Activated T-cell treated with anti-CD3 and anti-CD28 coated beads for 48 hours (primary cell): Measurements from ENCODE around the gene PCDHB5.
"Not testable (repeated sequence)": the region's sequence is repeated elsewhere in the genome, so short reads cannot be mapped to it uniquely, and the experiment has no call there.

Experiments used
- DNase-seq: peaks from one replicate; pipeline ENCODE4 v3.0.0-alpha.2; 2020; ENCODE audit warnings: low read depth

PCDHB5 gene

DNA sequence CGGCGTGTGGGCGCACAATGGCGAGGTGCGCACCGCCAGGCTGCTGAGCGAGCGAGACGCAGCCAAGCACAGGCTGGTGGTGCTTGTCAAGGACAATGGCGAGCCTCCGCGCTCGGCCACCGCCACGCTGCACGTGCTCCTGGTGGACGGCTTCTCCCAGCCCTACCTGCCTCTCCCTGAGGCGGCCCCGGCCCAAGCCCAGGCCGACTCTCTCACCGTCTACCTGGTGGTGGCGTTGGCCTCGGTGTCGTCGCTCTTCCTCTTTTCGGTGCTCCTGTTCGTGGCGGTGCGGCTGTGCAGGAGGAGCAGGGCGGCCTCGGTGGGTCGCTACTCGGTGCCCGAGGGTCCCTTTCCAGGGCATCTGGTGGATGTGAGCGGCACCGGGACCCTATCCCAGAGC is 17.1 kb downstream of the PCDHB5 start:
- DNase-seq = not testable (repeated sequence)

- no peak for DNase-seq
Observed at GRCh38 chr5:141155540-141156374, 20.8 kb downstream of the PCDHB5 start.

DNA sequence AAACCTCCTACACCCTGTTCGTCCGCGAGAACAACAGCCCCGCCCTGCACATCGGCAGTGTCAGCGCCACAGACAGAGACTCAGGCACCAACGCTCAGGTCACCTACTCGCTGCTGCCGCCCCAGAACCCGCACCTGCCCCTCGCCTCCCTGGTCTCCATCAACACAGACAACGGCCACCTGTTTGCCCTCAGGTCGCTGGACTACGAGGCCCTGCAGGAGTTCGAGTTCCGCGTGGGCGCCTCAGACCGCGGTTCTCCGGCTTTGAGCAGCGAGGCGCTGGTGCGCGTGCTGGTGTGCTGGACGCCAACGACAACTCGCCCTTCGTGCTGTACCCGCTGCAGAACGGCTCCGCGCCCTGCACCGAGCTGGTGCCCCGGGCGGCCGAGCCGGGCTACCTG is 22.4 kb downstream of the PCDHB5 start:
- not testable (repeated sequence) for DNase-seq

- not testable (repeated sequence) for DNase-seq
Observed at GRCh38 chr5:141157901-141158300, 22.9 kb downstream of the PCDHB5 start.

DNA sequence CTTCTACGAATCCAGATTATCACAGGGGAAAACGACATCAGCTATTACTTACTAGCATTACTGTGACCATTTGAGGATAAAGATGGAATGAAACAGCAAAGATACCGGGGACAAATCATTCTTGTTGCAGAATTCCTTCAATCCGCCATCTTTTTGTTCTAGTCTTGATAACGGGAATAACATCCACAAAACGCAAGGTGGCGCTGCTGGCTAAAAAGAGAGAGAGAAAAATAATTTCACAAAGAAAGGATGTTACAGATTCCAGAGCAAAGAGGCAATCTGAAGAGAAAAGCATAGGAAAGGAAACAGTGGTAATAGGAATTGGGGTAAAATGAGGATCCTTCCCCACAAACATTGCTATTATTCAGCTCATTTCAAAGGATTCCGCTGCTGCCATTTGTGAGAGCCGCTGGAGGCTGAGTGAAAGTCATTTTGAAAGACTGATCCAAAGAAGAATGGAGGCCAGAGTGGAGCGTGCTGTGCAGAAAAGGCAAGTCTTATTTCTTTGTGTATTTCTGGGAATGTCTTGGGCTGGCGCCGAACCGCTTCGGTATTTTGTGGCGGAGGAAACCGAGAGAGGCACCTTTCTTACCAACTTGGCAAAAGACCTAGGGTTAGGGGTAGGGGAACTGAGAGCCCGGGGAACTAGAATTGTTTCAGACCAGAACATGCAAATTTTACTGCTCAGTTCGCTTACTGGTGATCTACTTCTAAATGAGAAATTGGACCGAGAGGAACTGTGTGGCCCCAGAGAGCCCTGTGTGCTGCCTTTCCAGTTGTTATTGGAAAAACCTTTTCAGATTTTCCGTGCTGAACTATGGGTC is 37.6 kb downstream of the PCDHB5 start, which contains the start of gene PCDHB7:
TSS of gene PCDHB7 (plus strand) at position 264 of the 824 bp plus-strand sequence. CDS start at position 456, 192 bp downstream.
- no peak for DNase-seq

- not testable (repeated sequence) for DNase-seq
Observed at GRCh38 chr5:141174291-141175104, 39.5 kb downstream of the PCDHB5 start.

DNA sequence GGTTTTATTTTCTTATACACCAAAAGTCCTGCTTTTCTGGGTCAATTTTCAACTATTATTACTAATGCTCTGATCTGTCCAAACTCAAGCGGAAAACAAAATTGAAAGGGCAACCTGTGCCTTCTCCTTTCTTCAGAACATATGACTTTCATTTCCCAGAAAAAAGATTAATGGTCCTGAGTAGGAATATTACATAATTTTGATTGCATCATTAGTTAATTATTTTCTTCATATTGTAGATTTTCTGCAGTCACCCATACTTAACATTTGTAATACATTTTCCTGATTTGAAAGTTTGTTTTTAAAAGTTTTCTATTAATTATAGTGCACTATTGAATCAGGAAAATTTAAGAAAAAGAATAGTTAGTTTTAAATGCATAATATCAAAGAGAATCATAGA is 40.9 kb downstream of the PCDHB5 start:
- no peak for DNase-seq

- not testable (repeated sequence) for DNase-seq
Observed at GRCh38 chr5:141177577-141178191, 42.7 kb downstream of the PCDHB5 start, which contains the start of gene PCDHB8. Gene PCDHB8 (plus strand): TSS chr5:141177790. CDS start chr5:141178035, 245 bp downstream.

DNA sequence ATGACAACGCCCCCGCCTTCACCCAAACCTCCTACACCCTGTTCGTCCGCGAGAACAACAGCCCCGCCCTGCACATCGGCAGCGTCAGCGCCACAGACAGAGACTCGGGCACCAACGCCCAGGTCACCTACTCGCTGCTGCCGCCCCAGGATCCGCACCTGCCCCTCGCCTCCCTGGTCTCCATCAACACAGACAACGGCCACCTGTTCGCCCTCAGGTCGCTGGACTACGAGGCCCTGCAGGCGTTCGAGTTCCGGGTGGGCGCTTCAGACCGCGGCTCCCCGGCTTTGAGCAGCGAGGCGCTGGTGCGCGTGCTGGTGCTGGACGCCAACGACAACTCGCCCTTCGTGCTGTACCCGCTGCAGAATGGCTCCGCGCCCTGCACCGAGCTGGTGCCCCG is 44.4 kb downstream of the PCDHB5 start:
- not testable (repeated sequence) for DNase-seq

DNA sequence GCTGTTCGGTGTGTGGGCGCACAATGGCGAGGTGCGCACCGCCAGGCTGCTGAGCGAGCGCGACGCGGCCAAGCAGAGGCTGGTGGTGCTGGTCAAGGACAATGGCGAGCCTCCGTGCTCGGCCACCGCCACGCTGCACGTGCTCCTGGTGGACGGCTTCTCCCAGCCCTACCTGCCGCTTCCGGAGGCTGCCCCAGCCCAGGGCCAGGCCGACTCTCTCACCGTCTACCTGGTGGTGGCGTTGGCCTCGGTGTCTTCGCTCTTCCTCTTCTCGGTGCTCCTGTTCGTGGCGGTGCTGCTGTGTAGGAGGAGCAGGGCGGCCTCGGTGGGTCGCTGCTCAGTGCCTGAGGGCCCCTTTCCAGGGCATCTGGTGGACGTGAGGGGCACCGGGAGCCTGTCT is 44.9 kb downstream of the PCDHB5 start:
- not testable (repeated sequence) for DNase-seq

DNA sequence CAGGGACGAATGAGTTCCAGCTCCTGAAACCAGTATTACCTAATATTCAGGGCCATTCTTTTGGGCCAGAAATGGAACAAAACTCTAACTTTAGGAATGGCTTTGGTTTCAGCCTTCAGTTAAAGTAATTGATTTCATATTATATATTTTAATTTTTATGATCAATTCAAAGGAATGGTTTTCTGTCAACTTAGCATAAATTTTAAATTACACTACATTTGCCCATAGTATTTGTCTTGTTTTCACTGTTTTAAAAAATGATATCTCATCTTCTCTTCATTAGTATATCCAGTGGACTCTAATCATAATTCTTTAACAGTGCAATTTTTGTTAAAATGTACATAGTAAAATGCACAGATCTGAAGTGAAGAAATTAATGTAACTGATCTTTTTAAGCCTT is 45.3 kb downstream of the PCDHB5 start:
- DNase-seq = no peak

DNA sequence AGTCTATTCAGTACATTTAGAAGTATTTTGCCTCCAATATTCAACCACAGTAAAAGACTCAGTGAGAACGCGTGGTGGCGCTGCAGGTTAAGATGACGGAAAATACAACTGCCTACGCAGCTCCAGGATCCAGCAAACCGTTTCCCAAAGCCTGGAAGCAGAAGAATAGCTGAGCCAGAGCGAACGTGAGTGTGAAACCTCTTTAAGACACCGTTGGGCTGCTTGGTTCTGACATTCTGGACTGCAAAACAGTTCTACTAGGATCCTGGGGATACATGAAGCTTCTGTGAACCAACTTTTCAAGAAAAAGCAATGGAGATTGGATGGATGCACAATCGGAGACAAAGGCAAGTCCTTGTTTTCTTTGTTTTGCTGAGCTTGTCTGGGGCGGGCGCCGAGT is 47.2 kb downstream of the PCDHB5 start, which contains the start of gene PCDHB16:
TSS of gene PCDHB16 (plus strand) at position 140 of the 400 bp plus-strand sequence. CDS start at position 313, 173 bp downstream.
- DNase-seq = no peak

DNA sequence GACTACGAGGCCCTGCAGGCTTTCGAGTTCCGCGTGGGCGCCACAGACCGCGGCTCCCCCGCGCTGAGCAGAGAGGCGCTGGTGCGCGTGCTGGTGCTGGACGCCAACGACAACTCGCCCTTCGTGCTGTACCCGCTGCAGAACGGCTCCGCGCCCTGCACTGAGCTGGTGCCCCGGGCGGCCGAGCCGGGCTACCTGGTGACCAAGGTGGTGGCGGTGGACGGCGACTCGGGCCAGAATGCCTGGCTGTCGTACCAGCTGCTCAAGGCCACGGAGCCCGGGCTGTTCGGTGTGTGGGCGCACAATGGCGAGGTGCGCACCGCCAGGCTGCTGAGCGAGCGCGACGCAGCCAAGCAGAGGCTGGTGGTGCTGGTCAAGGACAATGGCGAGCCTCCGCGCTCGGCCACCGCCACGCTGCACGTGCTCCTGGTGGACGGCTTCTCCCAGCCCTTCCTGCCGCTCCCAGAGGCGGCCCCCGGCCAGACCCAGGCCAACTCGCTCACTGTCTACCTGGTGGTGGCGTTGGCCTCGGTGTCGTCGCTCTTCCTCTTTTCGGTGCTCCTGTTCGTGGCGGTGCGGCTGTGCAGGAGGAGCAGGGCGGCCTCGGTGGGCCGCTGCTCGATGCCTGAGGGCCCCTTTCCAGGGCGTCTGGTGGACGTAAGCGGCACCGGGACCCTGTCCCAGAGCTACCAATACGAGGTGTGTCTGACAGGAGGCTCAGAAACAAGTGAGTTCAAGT is 49.3 kb downstream of the PCDHB5 start:
- DNase-seq = not testable (repeated sequence)

- no peak for DNase-seq
Observed at GRCh38 chr5:141186897-141187512, 52.0 kb downstream of the PCDHB5 start, which contains the start of gene PCDHB9. Gene PCDHB9 (plus strand): TSS chr5:141187161. CDS start chr5:141187319, 158 bp downstream.
